Measurements from ENCODE around the gene AKAP11. TPM values are rescaled to one million over a fixed set of nuclear protein-coding genes. Genes with fewer than 3 reads are reported as not detected.
A peak's percentile ranks its signal among the peaks of the same experiment; 100 is the strongest.

AKAP11 gene
- total and polyA plus RNA-seq, 2 of the 13 experiments (the other 11 are each of a cell fraction or from before 2014, with no cell fraction given): 7.2 to 9.8 TPM

DNA sequence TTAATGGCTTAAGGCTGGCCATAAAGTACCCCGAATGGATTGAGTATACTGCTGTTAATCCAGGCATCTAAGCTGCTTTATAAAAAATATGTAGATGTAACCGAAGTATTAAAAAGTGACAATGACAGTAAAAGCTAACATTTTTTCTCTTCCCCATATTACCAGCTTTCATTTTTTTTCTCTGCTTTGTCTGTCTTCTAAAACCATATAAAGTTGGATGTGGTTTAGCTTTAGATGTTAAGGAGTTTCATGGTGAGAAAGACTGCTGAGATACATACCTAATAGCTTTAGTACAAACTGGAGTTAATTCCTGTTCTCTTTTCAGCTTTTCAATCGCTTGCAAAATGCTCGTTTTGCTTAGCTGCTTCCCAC lies 838 bp downstream of the AKAP11 start:
- Histone ChIP-seq H3K27me3 (ENCODE audit: control insufficient read depth in 1 of 2, insufficient read depth in 2 of 2, low read length in 2 of 2) (no peaks in the 10 kb centered on the region), H3K36me3 (replicated peaks in 1 of 2; ENCODE audit: control insufficient read depth in 1 of 2, insufficient read depth in 2 of 2, low read length in 2 of 2) (no peaks in the 10 kb centered on the region), H3K79me2 (ENCODE audit: insufficient read depth, low read length) (peaks cover 9% of the 10 kb centered on the region), H3K9ac (ENCODE audit: insufficient read depth, low read depth, low read length) (peak overlapping the region; percentile 82), H3K4me2 (ENCODE audit: low read depth, low read length) (peak overlapping the region; percentile 94), H3K9me3 (ENCODE audit: low read length) (no peaks in the 10 kb centered on the region), H3K27ac (ENCODE audit: extremely low read length, insufficient read depth, low read length) (peak overlapping the region; percentile 78), H2AFZ (ENCODE audit: low read length) (peak overlapping the region; percentile 51), H4K20me1 (ENCODE audit: insufficient read depth, low read length) (no peaks in the 10 kb centered on the region), H3K4me3 (replicated peaks in 1 of 3; ENCODE audit: insufficient read depth in 1 of 3, low read depth in 2 of 3, low read length in 3 of 3) (peak overlapping the region; percentile 82 to 91 (median 82)), H3K4me1 (ENCODE audit: insufficient read depth, low read length) (peaks cover 21% of the 10 kb centered on the region)
- ChIA-PET POLR2A (interaction anchor here (1.4 kb wide), 1 partner anchor 11 kb away, joined by 4 read pairs; no protein-coding TSS in a partner anchor), CTCF (ENCODE audit: low intra/inter-chr PET ratio, low total read pairs) (no interaction called here)
- FAIRE-seq: no peak
- BruUV-seq (replicated peaks): TSS peak; percentile 60
- intact Hi-C loops (cut with micrococcal nuclease; ENCODE audit: unreplicated experiment): no loop called here
- TF ChIP-seq ZNF678 (CRISPR knock-in tag; IDR thresholded peaks at IDR 0.05) (no peak), RFX3 (CRISPR knock-in tag; IDR thresholded peaks at IDR 0.05) (no peak)
- TF ChIP-seq, protein P1, sequence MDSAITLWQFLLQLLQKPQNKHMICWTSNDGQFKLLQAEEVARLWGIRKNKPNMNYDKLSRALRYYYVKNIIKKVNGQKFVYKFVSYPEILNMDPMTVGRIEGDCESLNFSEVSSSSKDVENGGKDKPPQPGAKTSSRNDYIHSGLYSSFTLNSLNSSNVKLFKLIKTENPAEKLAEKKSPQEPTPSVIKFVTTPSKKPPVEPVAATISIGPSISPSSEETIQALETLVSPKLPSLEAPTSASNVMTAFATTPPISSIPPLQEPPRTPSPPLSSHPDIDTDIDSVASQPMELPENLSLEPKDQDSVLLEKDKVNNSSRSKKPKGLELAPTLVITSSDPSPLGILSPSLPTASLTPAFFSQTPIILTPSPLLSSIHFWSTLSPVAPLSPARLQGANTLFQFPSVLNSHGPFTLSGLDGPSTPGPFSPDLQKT (CRISPR knock-in tag; IDR thresholded peaks at IDR 0.05; ENCODE audit: borderline replicate concordance): no peak
- DNase-seq (ENCODE audit: low spot score): no peak
- ATAC-seq: no peak
- in situ Hi-C loops (cut with HindIII; ENCODE audit: extremely low pct_ligation_motif_present, low pct_unique_long_range_greater_than_20kb): no loop called here
- WGBS (ENCODE audit: low lambda C conversion rate): 30% methylated on average over 4 of the region's 4 CpGs

DNA sequence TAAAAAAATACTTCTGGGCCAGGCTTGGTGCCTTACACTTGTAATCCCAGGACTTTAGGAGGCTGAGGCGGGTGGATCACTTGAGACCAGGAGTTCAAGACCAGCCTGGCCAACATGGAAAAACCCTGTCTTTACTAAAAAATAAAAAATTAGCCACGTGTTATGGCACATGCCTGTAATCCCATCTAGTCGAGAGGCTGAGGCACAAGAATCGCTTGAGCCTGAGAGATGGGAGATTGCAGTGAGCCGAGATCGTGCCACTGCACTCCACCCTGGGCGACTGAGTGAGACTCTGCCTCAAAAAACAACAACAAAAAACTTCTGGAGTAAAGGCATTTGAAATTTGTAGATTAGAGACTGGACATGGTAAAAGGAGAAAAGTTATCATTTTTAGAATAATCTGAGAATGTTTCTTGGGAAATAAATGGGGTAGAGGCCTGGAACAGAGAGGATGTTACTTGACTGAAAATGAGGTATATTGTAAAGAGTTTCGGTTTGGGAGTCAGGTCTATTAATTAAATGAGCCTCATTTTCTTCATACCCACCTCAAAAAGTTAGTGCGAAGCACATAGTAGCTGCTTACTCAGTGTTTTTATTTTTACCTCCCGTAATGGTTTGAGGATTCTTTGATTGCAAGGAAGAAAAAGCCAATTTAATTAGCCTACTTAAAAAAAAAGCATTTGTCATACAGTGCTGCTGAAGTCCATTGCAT lies 2.6 kb downstream of the AKAP11 start:
- no TSS peak for BruUV-seq (replicated peaks)
- H4K20me1 ChIP-seq (ENCODE audit: insufficient read depth, low read length): no peaks in the 10 kb centered on the region
- no peak overlapping the region for H3K27ac ChIP-seq (ENCODE audit: extremely low read length, insufficient read depth, low read length)
- FAIRE-seq (no peak), ATAC-seq (no peak), DNase-seq (ENCODE audit: low spot score) (no peak)
- H3K9me3 ChIP-seq (ENCODE audit: low read length): no peaks in the 10 kb centered on the region
- no peak overlapping the region for H3K4me2 ChIP-seq (ENCODE audit: low read depth, low read length)
- H3K4me1 ChIP-seq (ENCODE audit: insufficient read depth, low read length): peaks cover 21% of the 10 kb centered on the region
- H3K79me2 ChIP-seq (ENCODE audit: insufficient read depth, low read length): peaks cover 9% of the 10 kb centered on the region
- WGBS (ENCODE audit: low lambda C conversion rate): 97% methylated on average over 10 of the region's 10 CpGs
- intact Hi-C loops (cut with micrococcal nuclease; ENCODE audit: unreplicated experiment) (no loop called here), in situ Hi-C loops (cut with HindIII; ENCODE audit: extremely low pct_ligation_motif_present, low pct_unique_long_range_greater_than_20kb) (no loop called here)
- TF ChIP-seq HDAC2 (CRISPR knock-in tag; IDR thresholded peaks at IDR 0.05): no peak
- no peak for TF ChIP-seq JARID2 (CRISPR knock-in tag; IDR thresholded peaks at IDR 0.05; ENCODE audit: insufficient replicate concordance)
- TF ChIP-seq, protein P2, sequence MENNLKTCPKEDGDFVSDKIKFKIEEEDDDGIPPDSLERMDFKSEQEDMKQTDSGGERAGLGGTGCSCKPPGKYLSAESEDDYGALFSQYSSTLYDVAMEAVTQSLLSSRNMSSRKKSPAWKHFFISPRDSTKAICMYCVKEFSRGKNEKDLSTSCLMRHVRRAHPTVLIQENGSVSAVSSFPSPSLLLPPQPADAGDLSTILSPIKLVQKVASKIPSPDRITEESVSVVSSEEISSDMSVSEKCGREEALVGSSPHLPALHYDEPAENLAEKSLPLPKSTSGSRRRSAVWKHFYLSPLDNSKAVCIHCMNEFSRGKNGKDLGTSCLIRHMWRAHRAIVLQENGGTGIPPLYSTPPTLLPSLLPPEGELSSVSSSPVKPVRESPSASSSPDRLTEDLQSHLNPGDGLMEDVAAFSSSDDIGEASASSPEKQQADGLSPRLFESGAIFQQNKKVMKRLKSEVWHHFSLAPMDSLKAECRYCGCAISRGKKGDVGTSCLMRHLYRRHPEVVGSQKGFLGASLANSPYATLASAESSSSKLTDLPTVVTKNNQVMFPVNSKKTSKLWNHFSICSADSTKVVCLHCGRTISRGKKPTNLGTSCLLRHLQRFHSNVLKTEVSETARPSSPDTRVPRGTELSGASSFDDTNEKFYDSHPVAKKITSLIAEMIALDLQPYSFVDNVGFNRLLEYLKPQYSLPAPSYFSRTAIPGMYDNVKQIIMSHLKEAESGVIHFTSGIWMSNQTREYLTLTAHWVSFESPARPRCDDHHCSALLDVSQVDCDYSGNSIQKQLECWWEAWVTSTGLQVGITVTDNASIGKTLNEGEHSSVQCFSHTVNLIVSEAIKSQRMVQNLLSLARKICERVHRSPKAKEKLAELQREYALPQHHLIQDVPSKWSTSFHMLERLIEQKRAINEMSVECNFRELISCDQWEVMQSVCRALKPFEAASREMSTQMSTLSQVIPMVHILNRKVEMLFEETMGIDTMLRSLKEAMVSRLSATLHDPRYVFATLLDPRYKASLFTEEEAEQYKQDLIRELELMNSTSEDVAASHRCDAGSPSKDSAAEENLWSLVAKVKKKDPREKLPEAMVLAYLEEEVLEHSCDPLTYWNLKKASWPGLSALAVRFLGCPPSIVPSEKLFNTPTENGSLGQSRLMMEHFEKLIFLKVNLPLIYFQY (CRISPR knock-in tag; IDR thresholded peaks at IDR 0.05; ENCODE audit: borderline replicate concordance): no peak
- no peaks in the 10 kb centered on the region for H3K27me3 ChIP-seq (ENCODE audit: control insufficient read depth in 1 of 2, insufficient read depth in 2 of 2, low read length in 2 of 2)
- no peak overlapping the region for H3K9ac ChIP-seq (ENCODE audit: insufficient read depth, low read depth, low read length)
- no peak overlapping the region for H2AFZ ChIP-seq (ENCODE audit: low read length)
- CTCF ChIA-PET (ENCODE audit: low intra/inter-chr PET ratio, low total read pairs): no interaction called here
- no peak overlapping the region for H3K4me3 ChIP-seq (replicated peaks in 1 of 3; ENCODE audit: insufficient read depth in 1 of 3, low read depth in 2 of 3, low read length in 3 of 3)
- H3K36me3 ChIP-seq (replicated peaks in 1 of 2; ENCODE audit: control insufficient read depth in 1 of 2, insufficient read depth in 2 of 2, low read length in 2 of 2): no peaks in the 10 kb centered on the region
- POLR2A ChIA-PET: no interaction called here
